Hematopoietic multipotent progenitor cell treated with erythropoietin and hydrocortisone succinate and interleukin-3 and kit ligand, for 15 days (in vitro differentiated cells): Measurements from ENCODE around the gene SLC16A8.
"Not testable (repeated sequence)": the region's sequence is repeated elsewhere in the genome, so short reads cannot be mapped to it uniquely, and the experiment has no call there.

Source experiments
- DNase-seq: peaks from one replicate; pipeline ENCODE4 v3.0.0-alpha.2; 2015; ENCODE audit warnings: low spot score

Gene SLC16A8

DNA sequence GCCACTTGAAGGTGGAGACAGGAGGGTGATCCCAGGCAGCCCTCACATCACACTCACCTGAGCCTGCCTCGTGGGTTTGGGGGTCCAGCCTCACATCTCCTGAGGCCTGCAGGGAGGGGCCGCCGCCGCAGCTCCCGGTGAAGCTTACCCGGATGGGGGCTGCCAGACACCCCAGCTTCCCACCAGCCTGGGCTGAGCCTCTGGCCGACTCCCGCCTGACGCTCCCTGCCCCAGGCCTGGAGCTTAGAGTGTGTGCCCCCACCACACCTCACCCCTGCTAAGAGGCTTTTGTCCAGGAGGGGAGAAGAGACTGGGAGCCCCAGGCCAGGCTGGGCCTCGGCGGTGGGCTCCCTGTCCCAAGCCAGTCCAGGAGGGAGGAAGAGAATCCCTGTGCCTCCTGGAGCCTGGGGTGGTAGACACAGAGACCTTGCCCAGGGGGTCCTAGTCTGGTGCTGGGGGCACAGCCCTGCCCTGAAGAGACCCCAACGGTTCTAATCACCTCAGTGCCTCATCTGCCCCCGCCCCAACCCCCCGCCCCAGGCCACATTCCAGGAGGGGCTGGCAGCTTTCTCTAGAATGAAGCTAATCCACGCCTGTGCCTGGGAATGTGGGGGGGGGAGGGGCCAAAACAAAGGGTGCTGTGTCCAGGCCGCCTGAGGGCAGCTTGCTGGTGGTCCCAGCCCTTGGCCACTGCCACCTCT is at the start of gene SLC16A8:
TSS of gene SLC16A8 (minus strand) at position 254 of the 701 bp plus-strand sequence. CDS start 1,311 bp downstream, outside the sequence.
- no peak for DNase-seq

- no peak for DNase-seq
These were observed 49.3 kb upstream of the SLC16A8 start for GRCh38 chr22:38133331-38133730.

- no peak for DNase-seq
These were observed 48.8 kb upstream of the SLC16A8 start for GRCh38 chr22:38132794-38133193.

DNA sequence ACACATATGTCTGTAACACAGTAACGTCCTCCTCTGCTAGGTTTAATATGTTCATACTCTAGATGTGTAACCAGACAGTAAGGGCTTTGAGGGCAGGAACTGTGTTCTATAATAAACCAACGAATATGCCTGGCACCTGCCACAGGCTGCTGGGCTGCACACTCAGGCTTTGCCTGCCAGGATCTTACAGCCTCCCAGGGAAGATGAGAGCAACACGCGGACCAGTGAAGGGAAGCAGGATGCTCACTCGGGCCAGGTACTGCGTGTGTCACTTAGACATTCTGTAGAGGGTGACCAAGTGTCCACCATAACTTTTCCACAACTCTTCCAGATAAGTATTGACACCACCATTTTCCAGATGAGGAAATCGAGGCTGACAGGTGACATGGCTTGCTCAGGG is 48.2 kb upstream of the SLC16A8 start:
- DNase-seq = no peak

DNA sequence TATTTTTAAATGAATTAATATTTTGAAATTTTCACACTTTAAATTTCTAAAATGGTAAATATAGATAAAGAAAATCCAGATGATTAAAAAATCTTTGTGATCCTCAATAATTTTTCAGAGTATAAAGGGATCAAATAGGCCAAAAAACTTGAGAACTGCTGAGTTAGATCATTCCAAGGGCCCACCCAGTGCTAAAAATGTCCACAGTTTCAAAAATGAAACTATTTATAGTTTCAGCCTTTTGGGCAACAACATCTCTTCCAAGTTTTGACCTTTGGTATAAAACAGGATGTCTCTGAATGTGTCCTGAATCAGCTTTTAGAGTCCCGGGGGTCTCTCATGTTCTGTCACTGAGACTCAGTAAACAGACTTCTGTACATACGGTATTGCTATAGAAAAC is 47.4 kb upstream of the SLC16A8 start:
- DNase-seq = no peak

DNA sequence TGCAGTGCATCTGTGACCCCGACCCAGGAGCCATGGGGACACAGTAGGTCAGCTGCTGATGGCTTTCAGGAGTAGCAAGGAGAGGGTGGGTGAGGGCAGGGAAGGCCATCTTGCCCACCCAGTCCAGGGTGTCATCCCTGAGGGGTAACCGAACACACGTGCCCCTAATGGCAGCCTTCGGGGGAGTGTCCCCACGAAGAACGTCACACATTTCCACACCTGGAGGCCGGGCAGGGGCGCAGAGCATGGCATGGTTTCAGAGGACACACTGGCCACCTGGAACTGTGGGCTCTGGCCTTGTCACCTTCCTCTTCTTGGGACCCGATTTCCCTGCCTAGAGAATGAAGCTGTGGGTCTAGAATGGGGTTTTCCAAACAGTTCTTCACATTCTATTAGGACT is 45.9 kb upstream of the SLC16A8 start:
- DNase-seq = no peak

DNA sequence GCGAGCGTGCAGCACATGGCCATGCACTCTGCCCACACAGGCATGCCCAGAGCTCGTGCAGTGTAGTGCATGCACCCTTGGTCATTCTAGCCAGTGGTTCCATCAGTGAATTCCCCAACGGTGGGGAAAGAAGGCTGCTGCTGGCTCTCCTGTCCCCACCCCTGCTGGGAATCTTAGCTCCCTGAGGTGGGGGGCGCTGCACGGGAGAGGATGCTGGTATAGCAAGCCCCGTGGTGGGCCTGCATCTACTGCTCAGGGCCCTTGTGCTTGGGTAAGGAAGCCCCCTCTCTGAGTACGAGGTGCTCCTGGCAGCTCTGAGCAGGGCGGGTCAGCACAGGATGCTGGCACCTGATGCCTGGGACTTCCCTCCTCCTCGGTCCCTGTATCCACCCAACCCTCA is 45.0 kb upstream of the SLC16A8 start:
- DNase-seq = no peak

GRCh38 chr22:38127869-38128268 is 43.9 kb upstream of the SLC16A8 start:
- DNase-seq = no peak

- DNase-seq = peak; percentile 88
These were observed 43.1 kb upstream of the SLC16A8 start for GRCh38 chr22:38126928-38127668.

- no peak for DNase-seq
These were observed 41.8 kb upstream of the SLC16A8 start for GRCh38 chr22:38125751-38126201.

GRCh38 chr22:38125038-38125610 is 41.1 kb upstream of the SLC16A8 start:
- no peak for DNase-seq

- DNase-seq = no peak
These were observed 40.4 kb upstream of the SLC16A8 start for GRCh38 chr22:38124236-38124974.

- no peak for DNase-seq
These were observed 38.6 kb upstream of the SLC16A8 start for GRCh38 chr22:38122616-38123015.

DNA sequence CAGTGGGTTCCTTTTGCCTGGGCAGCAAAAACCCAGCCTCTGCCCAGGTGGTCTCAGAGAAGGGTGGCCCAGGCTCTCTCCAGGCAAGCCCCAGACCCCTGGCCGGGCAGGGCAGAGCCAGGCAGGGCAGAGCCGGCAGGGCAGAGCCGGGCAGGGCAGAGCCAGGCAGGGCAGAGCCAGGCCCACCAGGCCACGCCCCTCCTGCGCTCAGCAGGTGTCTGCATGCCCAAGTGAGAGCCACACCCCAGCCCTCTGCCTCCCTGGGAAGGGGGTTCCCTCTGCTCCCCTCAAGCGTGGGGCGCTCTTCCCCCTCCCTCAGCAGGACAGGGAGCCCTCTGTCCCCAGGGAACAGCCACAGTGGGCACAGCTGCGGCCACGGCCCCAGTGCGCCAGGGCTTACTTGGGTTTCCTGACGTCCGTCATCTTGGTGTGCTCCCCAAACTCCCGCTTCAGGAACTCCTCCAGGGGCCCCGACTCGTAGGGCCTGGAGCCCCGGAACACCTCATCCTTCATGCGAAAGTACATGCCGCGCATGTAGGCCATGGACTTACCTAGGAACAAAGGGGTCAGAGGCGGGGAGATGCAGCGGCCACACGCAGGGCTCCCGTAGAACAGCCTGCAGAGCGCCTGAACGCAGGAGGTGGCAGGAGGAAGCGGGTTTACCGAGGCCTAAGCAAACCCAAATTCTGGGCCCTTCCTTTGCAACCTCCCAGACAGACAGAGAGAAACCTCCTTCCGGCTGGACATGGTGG is 36.6 kb upstream of the SLC16A8 start:
- DNase-seq = no peak

GRCh38 chr22:38118747-38119146 is 34.8 kb upstream of the SLC16A8 start:
- not testable (repeated sequence) for DNase-seq

DNA sequence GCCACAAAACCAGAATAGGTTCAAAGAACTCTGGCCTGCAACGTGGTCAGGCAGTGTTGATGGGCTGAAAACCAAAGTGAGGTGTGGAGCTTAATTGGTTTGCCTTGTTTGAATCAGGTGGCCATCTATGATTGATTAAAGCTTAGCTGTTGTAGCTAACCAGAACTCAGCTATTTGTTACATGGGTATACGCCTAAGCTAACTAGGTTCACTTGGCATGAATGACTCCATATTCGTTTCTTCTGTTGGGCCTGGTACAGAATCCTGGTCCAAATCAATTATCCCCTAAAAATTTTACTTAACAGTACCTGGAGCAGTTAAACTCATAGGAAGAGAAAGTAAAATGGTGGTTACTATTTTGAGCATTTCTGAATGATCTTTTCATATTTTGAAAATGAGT is 34.2 kb upstream of the SLC16A8 start:
- no peak for DNase-seq

GRCh38 chr22:38117556-38117955 is 33.6 kb upstream of the SLC16A8 start:
- not testable (repeated sequence) for DNase-seq

GRCh38 chr22:38115423-38116205 is 31.6 kb upstream of the SLC16A8 start:
- no peak for DNase-seq

GRCh38 chr22:38114484-38115398 is 30.8 kb upstream of the SLC16A8 start:
- peak; percentile 79 for DNase-seq

- no peak for DNase-seq
These were observed 28.4 kb upstream of the SLC16A8 start for GRCh38 chr22:38112381-38112780.
